ENCODE data around the gene CORIN.
"Not testable (repeated sequence)": the region's sequence is repeated elsewhere in the genome, so short reads cannot be mapped to it uniquely, and the experiment has no call there.

The CORIN gene

GRCh38 chr4:47771020-47771419 lies 66.8 kb downstream of the CORIN start:
- TF ChIP-seq EZH2phosphoT487 (conservative IDR thresholded peaks at IDR 0.05; ENCODE audit: low read length) (no peak), CTCF (IDR thresholded peaks at IDR 0.05; ENCODE audit: insufficient read depth, low read length, poor library complexity, severe bottlenecking) (no peak)
- Histone ChIP-seq H3K27ac (ENCODE audit: low read depth, low read length) (no peak overlapping the region), H3F3A (ENCODE audit: insufficient read depth) (no peaks in the 10 kb centered on the region)

GRCh38 chr4:47767956-47768355 lies 69.9 kb downstream of the CORIN start:
- not testable (repeated sequence) for H2AFZ ChIP-seq (ENCODE audit: low read depth, low read length, severe bottlenecking); H3K27ac ChIP-seq (ENCODE audit: low read depth, low read length); H3K9me2 ChIP-seq (replicated peaks; ENCODE audit: insufficient read depth, low read length); H3K4me3 ChIP-seq (ENCODE audit: insufficient read depth, low read length, poor library complexity, severe bottlenecking); H3K9me3 ChIP-seq (ENCODE audit: insufficient read depth, low read length); H3K36me3 ChIP-seq (ENCODE audit: low read length); H3K27me3 ChIP-seq (ENCODE audit: low read length); H3F3A ChIP-seq (ENCODE audit: insufficient read depth); H3K79me2 ChIP-seq (ENCODE audit: insufficient read depth, low read length); H4K20me1 ChIP-seq (ENCODE audit: low read depth, low read length); H3K4me2 ChIP-seq (ENCODE audit: low read depth, low read length, poor library complexity, severe bottlenecking); H3K9ac ChIP-seq (ENCODE audit: low read length)

More at GRCh38 chr4:47771020-47771419, 66.8 kb downstream of the CORIN start:
- H3K79me2 ChIP-seq (ENCODE audit: insufficient read depth, low read length), result no peaks in the 10 kb centered on the region
- H3K27me3 ChIP-seq (ENCODE audit: low read length), result no peaks in the 10 kb centered on the region
- no peak overlapping the region for H3K9ac ChIP-seq (ENCODE audit: low read length)
- no peak overlapping the region for H3K4me3 ChIP-seq (ENCODE audit: insufficient read depth, low read length, poor library complexity, severe bottlenecking)
- H4K20me1 ChIP-seq (ENCODE audit: low read depth, low read length), result no peaks in the 10 kb centered on the region
- no peaks in the 10 kb centered on the region for H3K9me2 ChIP-seq (replicated peaks; ENCODE audit: insufficient read depth, low read length)
- H3K9me3 ChIP-seq (ENCODE audit: insufficient read depth, low read length), result no peaks in the 10 kb centered on the region
- no peaks in the 10 kb centered on the region for H3K36me3 ChIP-seq (ENCODE audit: low read length)
- no peak overlapping the region for H2AFZ ChIP-seq (ENCODE audit: low read depth, low read length, severe bottlenecking)
- H3K4me2 ChIP-seq (ENCODE audit: low read depth, low read length, poor library complexity, severe bottlenecking), result no peak overlapping the region

GRCh38 chr4:47763279-47763678 lies 74.6 kb downstream of the CORIN start:
- Histone ChIP-seq H3K36me3 (ENCODE audit: low read length) (no peaks in the 10 kb centered on the region), H4K20me1 (ENCODE audit: low read depth, low read length) (no peaks in the 10 kb centered on the region), H3K4me2 (ENCODE audit: low read depth, low read length, poor library complexity, severe bottlenecking) (no peak overlapping the region), H3K27ac (ENCODE audit: low read depth, low read length) (no peak overlapping the region), H3K79me2 (ENCODE audit: insufficient read depth, low read length) (no peaks in the 10 kb centered on the region), H3K4me3 (ENCODE audit: insufficient read depth, low read length, poor library complexity, severe bottlenecking) (no peak overlapping the region), H3K27me3 (ENCODE audit: low read length) (no peaks in the 10 kb centered on the region), H3K9me2 (replicated peaks; ENCODE audit: insufficient read depth, low read length) (no peaks in the 10 kb centered on the region), H3K9me3 (ENCODE audit: insufficient read depth, low read length) (no peaks in the 10 kb centered on the region), H3K9ac (ENCODE audit: low read length) (no peak overlapping the region), H2AFZ (ENCODE audit: low read depth, low read length, severe bottlenecking) (no peak overlapping the region), H3F3A (ENCODE audit: insufficient read depth) (no peaks in the 10 kb centered on the region)
- TF ChIP-seq EZH2phosphoT487 (conservative IDR thresholded peaks at IDR 0.05; ENCODE audit: low read length), result no peak
- no peak for TF ChIP-seq CTCF (IDR thresholded peaks at IDR 0.05; ENCODE audit: insufficient read depth, low read length, poor library complexity, severe bottlenecking)

GRCh38 chr4:47762376-47763266 lies 75.2 kb downstream of the CORIN start:
- Histone ChIP-seq H3K4me2 (ENCODE audit: low read depth, low read length, poor library complexity, severe bottlenecking) (no peak overlapping the region), H3F3A (ENCODE audit: insufficient read depth) (no peaks in the 10 kb centered on the region), H4K20me1 (ENCODE audit: low read depth, low read length) (no peaks in the 10 kb centered on the region), H3K79me2 (ENCODE audit: insufficient read depth, low read length) (no peaks in the 10 kb centered on the region), H3K27ac (ENCODE audit: low read depth, low read length) (no peak overlapping the region), H3K9me3 (ENCODE audit: insufficient read depth, low read length) (no peaks in the 10 kb centered on the region), H3K36me3 (ENCODE audit: low read length) (no peaks in the 10 kb centered on the region), H3K9me2 (replicated peaks; ENCODE audit: insufficient read depth, low read length) (no peaks in the 10 kb centered on the region), H3K4me3 (ENCODE audit: insufficient read depth, low read length, poor library complexity, severe bottlenecking) (no peak overlapping the region), H3K27me3 (ENCODE audit: low read length) (no peaks in the 10 kb centered on the region), H2AFZ (ENCODE audit: low read depth, low read length, severe bottlenecking) (no peak overlapping the region), H3K9ac (ENCODE audit: low read length) (no peak overlapping the region)
- TF ChIP-seq CTCF (IDR thresholded peaks at IDR 0.05; ENCODE audit: insufficient read depth, low read length, poor library complexity, severe bottlenecking) (no peak), EZH2phosphoT487 (conservative IDR thresholded peaks at IDR 0.05; ENCODE audit: low read length) (no peak)

- not testable (repeated sequence) for H3K9me3 ChIP-seq (ENCODE audit: insufficient read depth, low read length); H2AFZ ChIP-seq (ENCODE audit: low read depth, low read length, severe bottlenecking); H3K79me2 ChIP-seq (ENCODE audit: insufficient read depth, low read length); H3K4me2 ChIP-seq (ENCODE audit: low read depth, low read length, poor library complexity, severe bottlenecking); H3K9me2 ChIP-seq (replicated peaks; ENCODE audit: insufficient read depth, low read length); H3K9ac ChIP-seq (ENCODE audit: low read length); H3K27ac ChIP-seq (ENCODE audit: low read depth, low read length); H3K4me3 ChIP-seq (ENCODE audit: insufficient read depth, low read length, poor library complexity, severe bottlenecking); H3F3A ChIP-seq (ENCODE audit: insufficient read depth); H4K20me1 ChIP-seq (ENCODE audit: low read depth, low read length); H3K27me3 ChIP-seq (ENCODE audit: low read length); H3K36me3 ChIP-seq (ENCODE audit: low read length)
Observed at GRCh38 chr4:47753316-47753715, 84.6 kb downstream of the CORIN start.
